Fibroblast of mammary gland (primary cell): Measurements from ENCODE around the gene SYNE1.
"Not testable (repeated sequence)": the region's sequence is repeated elsewhere in the genome, so short reads cannot be mapped to it uniquely, and the experiment has no call there.

ENCODE experiments used
- DNase-seq: peaks from one replicate; pipeline ENCODE4 v3.0.0-alpha.2; 2010; ENCODE audit warnings: low read depth
- H3K4me3 ChIP-seq: 2 replicates; pipeline ENCODE4 v1.5.1; 2011; ENCODE audit warnings: low read depth, mild to moderate bottlenecking, low read length, moderate library complexity; ENCODE audit not compliant: control insufficient read depth
- TF ChIP-seq, protein P1 (sequence below): conservative IDR thresholded peaks from 2 replicates; pipeline ENCODE4 v1.5.1; 2011; ENCODE audit warnings: low read depth, low read length, inconsistent platforms; ENCODE audit not compliant: control insufficient read depth, insufficient read depth

The SYNE1 gene

DNA sequence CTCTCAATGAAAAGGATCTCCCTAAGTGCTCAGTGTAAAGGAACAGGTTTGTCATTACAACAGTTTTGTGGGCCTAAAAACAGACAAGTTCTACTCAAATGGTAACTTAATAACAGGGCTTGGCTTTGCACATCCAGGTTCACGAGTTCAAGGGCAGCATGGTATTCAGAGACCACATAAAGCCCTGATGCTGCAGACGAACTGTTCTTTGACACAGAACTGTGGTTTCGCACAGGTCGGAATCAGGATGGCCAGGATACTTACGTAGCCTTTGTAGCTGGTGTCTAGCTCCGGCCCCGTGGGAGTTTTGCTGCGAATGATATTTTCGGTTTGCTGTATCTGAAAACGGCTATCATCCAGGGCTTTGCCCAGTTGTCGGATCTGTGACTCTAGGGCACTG is 493.8 kb downstream of the SYNE1 start:
- TF ChIP-seq, protein P1, sequence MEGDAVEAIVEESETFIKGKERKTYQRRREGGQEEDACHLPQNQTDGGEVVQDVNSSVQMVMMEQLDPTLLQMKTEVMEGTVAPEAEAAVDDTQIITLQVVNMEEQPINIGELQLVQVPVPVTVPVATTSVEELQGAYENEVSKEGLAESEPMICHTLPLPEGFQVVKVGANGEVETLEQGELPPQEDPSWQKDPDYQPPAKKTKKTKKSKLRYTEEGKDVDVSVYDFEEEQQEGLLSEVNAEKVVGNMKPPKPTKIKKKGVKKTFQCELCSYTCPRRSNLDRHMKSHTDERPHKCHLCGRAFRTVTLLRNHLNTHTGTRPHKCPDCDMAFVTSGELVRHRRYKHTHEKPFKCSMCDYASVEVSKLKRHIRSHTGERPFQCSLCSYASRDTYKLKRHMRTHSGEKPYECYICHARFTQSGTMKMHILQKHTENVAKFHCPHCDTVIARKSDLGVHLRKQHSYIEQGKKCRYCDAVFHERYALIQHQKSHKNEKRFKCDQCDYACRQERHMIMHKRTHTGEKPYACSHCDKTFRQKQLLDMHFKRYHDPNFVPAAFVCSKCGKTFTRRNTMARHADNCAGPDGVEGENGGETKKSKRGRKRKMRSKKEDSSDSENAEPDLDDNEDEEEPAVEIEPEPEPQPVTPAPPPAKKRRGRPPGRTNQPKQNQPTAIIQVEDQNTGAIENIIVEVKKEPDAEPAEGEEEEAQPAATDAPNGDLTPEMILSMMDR = no peak
- H3K4me3 ChIP-seq = no peak overlapping the region

DNA sequence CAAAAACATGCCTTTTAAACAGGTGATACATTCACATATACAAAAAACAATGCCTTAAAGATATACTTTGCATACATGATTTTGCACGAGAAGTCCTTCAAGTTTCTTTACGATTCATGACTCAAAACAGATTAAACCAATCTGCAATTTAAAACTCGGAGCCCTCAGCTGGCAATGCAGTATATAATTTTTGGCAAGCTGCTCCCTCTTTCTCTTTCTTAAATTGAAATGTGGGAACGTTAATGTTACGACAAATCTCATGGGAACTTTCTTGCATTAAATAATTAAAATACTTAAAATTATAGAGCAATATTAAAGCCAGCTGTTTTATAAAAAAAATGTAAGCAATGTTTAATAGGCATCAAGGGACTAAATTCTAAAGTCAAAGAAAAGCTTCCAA is 495.1 kb downstream of the SYNE1 start:
- no peak overlapping the region for H3K4me3 ChIP-seq
- TF ChIP-seq, protein P1 = no peak
- DNase-seq = no peak

More for the DNA sequence above, 493.8 kb downstream of the SYNE1 start:
- no peak for DNase-seq

DNA sequence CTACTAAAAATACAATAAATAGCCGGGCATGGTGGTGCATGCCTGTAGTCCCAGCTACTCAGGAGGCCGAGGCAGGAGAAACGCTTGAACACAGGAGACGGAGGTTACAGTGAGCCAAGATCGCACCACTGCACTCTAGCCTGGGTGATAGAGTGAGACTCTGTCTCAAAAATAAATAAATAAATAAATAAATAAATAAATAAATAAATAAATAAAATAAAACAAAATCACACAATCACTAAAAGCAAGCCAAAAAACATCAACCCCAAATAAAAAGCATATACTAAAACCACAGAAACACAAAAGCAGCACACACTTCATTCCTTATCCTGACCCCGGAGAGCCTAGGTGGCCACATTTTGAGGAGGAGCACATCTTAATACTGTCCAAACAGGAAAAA is 498.8 kb downstream of the SYNE1 start:
- DNase-seq, H3K4me3 ChIP-seq: not testable (repeated sequence)

DNA sequence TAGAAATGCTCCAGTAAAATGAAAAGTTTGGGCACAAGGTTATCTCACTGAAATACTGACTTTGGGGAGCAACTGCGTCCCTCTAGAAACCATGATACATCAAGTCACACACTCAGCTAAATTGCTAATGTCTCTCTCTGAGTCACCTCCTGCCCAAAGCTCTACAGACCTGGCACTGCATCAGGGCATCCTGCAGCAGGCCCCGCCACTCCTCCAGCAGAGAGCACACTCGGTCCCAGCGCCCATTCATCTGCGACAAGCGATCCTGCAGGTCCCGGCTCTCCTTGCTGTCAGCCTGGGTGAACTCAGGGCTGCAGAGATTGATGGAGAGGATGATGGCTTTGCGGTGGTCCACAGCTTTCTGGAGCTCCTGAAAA is 500.7 kb downstream of the SYNE1 start:
- DNase-seq = no peak
- no peak overlapping the region for H3K4me3 ChIP-seq
- TF ChIP-seq, protein P1 = no peak

DNA sequence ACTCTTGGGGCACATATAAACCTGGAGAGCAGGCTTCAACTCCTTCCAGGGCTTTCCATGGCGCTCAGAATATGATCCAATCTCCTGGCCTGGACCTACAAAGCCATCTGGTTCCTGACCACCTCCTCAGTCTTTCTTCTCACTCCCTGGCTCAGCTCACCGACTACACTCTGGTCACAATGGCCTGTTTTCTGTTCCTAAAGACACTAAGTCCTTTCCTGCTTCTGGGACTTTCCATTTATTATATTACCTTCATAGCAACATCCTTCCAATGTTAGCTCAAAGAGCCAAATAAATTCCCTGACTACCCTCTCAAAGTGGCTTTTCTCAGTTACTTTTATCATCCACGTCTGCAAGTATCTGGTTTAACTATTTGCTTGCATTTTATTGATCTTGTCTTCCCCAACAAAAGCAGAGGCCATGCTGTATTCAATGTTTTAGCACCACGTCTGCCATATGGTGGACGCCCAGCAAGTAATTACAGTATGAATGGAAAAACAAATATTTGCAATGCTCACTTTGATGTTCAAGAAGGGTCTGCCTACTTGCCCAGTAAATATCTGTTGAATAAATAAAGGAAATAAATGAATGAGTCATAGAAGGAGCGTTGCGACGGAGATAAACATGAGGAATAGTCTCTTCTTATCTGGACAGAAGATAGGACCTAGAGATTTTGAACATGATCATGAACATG is 501.3 kb downstream of the SYNE1 start:
- DNase-seq = no peak
- TF ChIP-seq, protein P1 = no peak
- H3K4me3 ChIP-seq = no peak overlapping the region

DNA sequence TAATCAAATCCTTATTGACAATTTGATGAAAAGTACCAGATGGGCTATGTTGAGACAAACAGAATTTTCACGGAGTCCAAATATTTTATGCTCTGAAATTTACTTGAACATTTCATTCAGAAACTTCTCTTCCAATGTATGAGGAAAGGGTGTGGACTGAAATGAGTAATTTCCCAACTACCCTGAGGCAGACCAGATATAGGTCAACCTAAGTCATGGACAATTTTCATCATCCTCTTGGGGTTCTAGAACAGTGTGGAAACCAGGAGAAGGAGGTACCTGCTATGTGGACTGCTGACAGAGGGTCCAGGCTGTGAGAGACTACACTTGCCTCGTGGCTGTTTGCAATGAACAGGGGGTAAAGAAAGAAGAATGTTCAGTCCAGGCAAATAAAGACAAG is 506.7 kb downstream of the SYNE1 start:
- no peak for DNase-seq
- H3K4me3 ChIP-seq = no peak overlapping the region
- TF ChIP-seq, protein P1 = no peak

DNA sequence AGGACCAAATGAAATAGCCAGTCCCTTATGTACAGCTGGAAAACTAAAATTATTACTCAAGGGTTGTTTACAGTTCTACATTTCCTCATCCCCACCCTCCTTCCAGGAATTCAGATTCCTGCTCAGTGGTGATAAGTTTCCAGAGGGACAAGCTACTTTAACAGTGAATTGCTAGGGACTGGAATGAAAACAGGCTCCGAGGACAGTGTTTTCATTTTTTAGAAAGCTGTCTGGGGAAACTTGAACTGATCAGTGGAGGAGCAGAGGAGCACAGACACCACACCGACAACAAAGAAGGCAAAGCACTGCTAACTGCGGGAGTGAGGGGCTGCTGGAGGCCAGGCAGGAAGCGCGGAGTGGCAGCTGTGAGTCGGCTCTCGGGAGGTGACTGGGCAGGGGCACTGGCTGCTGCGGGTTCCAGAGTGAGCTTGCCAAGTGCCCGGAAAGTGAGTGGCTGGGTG is 507.4 kb downstream of the SYNE1 start:
- TF ChIP-seq, protein P1 = no peak
- DNase-seq = no peak
- H3K4me3 ChIP-seq = no peak overlapping the region
